GM15510 (cell line): ENCODE measurements around the gene TEX28.
"Not testable (repeated sequence)": the region's sequence is repeated elsewhere in the genome, so short reads cannot be mapped to it uniquely, and the experiment has no call there.

Experiments
- POLR2A ChIP-seq: IDR thresholded peaks from 3 replicates; pipeline ENCODE4 v1.6.1; 2011; ENCODE audit warnings: borderline replicate concordance; ENCODE audit not compliant: insufficient read length; ENCODE audit errors: extremely low read depth

The TEX28 gene

GRCh38 chrX:154257282-154257681 lies 37.6 kb downstream of the TEX28 start, which contains the start of gene OPN1MW3:
Gene OPN1MW3 (plus strand): TSS chrX:154257582. CDS start chrX:154257620, 38 bp downstream.
- TF ChIP-seq POLR2A, result not testable (repeated sequence)
